Neural cell (in vitro differentiated cells): ENCODE measurements around the gene ZDHHC14.

Source experiments
- CTCF ChIP-seq: fragments of 450-650 bp; IDR thresholded peaks from 2 replicates; pipeline ENCODE4 v1.5.1; 2014; ENCODE audit warnings: antibody characterized with exemption, mild to moderate bottlenecking, moderate library complexity; ENCODE audit not compliant: poor library complexity, severe bottlenecking
- EP300 ChIP-seq: fragments of 450-650 bp; conservative IDR thresholded peaks from 2 replicates; pipeline ENCODE4 v1.6.1; 2014; ENCODE audit warnings: antibody characterized with exemption, mild to moderate bottlenecking, moderate library complexity; ENCODE audit not compliant: poor library complexity, severe bottlenecking
- MXI1 ChIP-seq: fragments of 450-650 bp; conservative IDR thresholded peaks from 2 replicates; pipeline ENCODE4 v1.6.1; 2014; ENCODE audit warnings: antibody characterized with exemption, mild to moderate bottlenecking; ENCODE audit not compliant: poor library complexity, severe bottlenecking
- POLR2AphosphoS5 ChIP-seq: IDR thresholded peaks from 2 replicates; pipeline ENCODE4 v1.6.1; 2012
- RAD21 ChIP-seq: fragments of 450-650 bp; conservative IDR thresholded peaks from 2 replicates; pipeline ENCODE4 v1.6.1; 2014; ENCODE audit warnings: antibody characterized with exemption, mild to moderate bottlenecking, moderate library complexity
- TAF1 ChIP-seq: IDR thresholded peaks from 2 replicates; pipeline ENCODE4 v1.6.1; 2012; ENCODE audit warnings: low read depth

- TF ChIP-seq TAF1 (no peak), CTCF (no peak), MXI1 (no peak), RAD21 (no peak), EP300 (no peak), POLR2AphosphoS5 (no peak)
These were observed 276.8 kb downstream of the ZDHHC14 start for GRCh38 chr6:157657754-157658153.
